Activated CD8-positive, alpha-beta memory T cell treated with anti-CD3 and anti-CD28 coated beads, Interleukin-2, amount 50 U/mL, for 24 hours (primary cell): Measurements from ENCODE around the gene GAB4.

Experiments used
- DNase-seq: peaks from one replicate; pipeline ENCODE4 v3.0.0-alpha.2; 2020; ENCODE audit errors: extremely low read depth

Gene GAB4

GRCh38 chr22:16988257-16988656, 19.8 kb downstream of the GAB4 start:
- no peak for DNase-seq

GRCh38 chr22:16987822-16988221, 20.2 kb downstream of the GAB4 start:
- DNase-seq: no peak

GRCh38 chr22:16975155-16975885, 32.7 kb downstream of the GAB4 start:
- DNase-seq: no peak

GRCh38 chr22:16974298-16975084, 33.5 kb downstream of the GAB4 start:
- no peak for DNase-seq

GRCh38 chr22:16973591-16974297, 34.3 kb downstream of the GAB4 start:
- DNase-seq: no peak

GRCh38 chr22:16972311-16972710, 35.7 kb downstream of the GAB4 start:
- DNase-seq: no peak

GRCh38 chr22:16970446-16970845, 37.6 kb downstream of the GAB4 start:
- no peak for DNase-seq

- DNase-seq: no peak
Observed at GRCh38 chr22:16969508-16970327, 38.3 kb downstream of the GAB4 start.

GRCh38 chr22:16968218-16968595, 39.8 kb downstream of the GAB4 start:
- no peak for DNase-seq

GRCh38 chr22:16967453-16968217, 40.4 kb downstream of the GAB4 start:
- no peak for DNase-seq

- DNase-seq: no peak
Observed at GRCh38 chr22:16966251-16966650, 41.8 kb downstream of the GAB4 start.

- no peak for DNase-seq
Observed at GRCh38 chr22:16965560-16965959, 42.5 kb downstream of the GAB4 start.

- DNase-seq: no peak
Observed at GRCh38 chr22:16965083-16965482, 42.9 kb downstream of the GAB4 start.

- DNase-seq: no peak
Observed at GRCh38 chr22:16964366-16964765, 43.7 kb downstream of the GAB4 start.

- no peak for DNase-seq
Observed at GRCh38 chr22:16963189-16963945, 44.7 kb downstream of the GAB4 start.

GRCh38 chr22:16962501-16962900, 45.5 kb downstream of the GAB4 start:
- no peak for DNase-seq

- DNase-seq: no peak
Observed at GRCh38 chr22:16961477-16962186, 46.4 kb downstream of the GAB4 start.

GRCh38 chr22:16960884-16961249, 47.2 kb downstream of the GAB4 start:
- no peak for DNase-seq

- DNase-seq: no peak
Observed at GRCh38 chr22:16960220-16960883, 47.7 kb downstream of the GAB4 start.
